Measurements from ENCODE around the gene VPS33A.
A peak's percentile ranks its signal among the peaks of the same experiment; 100 is the strongest.

Gene VPS33A

DNA sequence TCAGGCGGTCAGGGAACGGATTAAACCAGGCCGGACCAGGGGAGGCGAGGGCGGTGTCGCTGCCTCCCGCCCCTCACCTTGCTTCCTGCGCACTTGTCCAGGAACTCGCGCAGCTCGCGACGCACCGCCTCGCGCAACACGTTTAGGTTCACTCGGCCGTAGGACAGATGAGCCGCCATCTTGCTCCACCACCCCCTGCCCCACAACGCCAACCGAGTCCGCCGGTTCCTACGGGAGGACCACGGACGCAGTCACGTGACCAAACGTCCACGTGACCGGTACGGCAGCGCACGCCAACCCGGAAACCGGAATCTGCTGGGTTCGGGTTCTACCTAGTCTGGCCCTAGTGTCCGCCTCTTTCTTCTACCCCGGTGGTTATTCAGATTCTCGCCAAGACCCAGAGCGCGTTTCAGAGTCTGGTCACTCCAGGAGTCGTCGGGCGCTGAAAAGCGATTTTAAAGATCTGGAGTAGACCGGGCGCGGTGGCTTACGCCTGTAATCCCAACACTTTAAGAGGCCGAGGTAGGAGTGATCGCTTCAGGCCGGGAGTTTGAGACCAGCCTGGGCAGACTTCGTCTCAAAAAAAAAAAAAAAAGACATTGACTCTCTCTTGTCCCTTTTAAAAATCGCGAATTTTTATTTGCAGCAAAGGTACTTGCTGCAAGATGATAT lies at the start of gene VPS33A:
TSS of gene VPS33A (minus strand) at position 265 of the 672 bp plus-strand sequence. CDS start at position 179, 86 bp downstream.
- peak; percentile 95 for DNase-seq (ENCODE audit: low read depth)
- H3K4me3 ChIP-seq (ENCODE audit: low read length) = peak within 1 kb of the TSS; percentile 93
- TF ChIP-seq, protein P1, sequence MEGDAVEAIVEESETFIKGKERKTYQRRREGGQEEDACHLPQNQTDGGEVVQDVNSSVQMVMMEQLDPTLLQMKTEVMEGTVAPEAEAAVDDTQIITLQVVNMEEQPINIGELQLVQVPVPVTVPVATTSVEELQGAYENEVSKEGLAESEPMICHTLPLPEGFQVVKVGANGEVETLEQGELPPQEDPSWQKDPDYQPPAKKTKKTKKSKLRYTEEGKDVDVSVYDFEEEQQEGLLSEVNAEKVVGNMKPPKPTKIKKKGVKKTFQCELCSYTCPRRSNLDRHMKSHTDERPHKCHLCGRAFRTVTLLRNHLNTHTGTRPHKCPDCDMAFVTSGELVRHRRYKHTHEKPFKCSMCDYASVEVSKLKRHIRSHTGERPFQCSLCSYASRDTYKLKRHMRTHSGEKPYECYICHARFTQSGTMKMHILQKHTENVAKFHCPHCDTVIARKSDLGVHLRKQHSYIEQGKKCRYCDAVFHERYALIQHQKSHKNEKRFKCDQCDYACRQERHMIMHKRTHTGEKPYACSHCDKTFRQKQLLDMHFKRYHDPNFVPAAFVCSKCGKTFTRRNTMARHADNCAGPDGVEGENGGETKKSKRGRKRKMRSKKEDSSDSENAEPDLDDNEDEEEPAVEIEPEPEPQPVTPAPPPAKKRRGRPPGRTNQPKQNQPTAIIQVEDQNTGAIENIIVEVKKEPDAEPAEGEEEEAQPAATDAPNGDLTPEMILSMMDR (conservative IDR thresholded peaks at IDR 0.05; ENCODE audit: low read depth, low read length) = no peak

DNA sequence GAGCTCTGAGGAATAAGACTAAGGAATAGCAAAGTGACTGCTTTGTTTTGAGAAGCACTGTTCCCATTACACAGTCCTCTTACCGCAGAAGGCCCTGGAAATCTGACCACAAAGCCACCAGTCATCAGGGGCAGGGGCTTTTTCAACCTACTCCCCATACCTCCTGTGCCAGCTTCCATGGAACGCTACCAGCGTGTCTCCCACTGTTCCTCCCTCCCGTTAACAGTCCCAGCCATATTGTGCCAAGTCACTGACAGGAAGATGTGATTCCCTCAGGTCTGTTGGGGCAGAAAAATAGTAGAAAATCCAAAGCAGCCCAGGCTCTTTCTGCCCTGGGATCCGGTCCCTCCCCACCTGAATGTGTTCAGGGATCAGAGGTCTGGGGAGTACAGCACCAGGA lies 46.6 kb upstream of the VPS33A start:
- TF ChIP-seq, protein P1 (conservative IDR thresholded peaks at IDR 0.05; ENCODE audit: low read depth, low read length) = no peak
- no peak overlapping the region for H3K4me3 ChIP-seq (ENCODE audit: low read length)
- DNase-seq (ENCODE audit: low read depth) = no peak

DNA sequence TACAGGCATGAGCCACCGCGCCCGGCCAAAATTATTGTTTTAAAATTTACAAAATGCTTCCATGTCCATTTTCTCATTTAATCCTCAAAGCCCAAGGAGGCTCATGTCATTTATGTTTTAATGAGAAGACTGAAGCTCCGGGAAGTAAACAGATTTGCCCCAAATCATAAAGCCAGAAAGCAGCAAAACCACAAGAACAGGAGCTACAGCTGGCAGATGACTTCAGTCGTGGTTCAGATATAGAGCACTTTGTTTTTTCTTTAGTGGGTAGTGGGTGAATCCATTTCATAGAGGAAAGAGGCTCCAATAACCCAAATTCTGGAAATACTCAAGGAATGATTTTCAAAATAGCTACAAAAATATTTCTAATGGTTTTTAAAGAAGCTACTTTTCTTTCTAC lies 45.4 kb upstream of the VPS33A start:
- TF ChIP-seq, protein P1 (conservative IDR thresholded peaks at IDR 0.05; ENCODE audit: low read depth, low read length) = no peak

DNA sequence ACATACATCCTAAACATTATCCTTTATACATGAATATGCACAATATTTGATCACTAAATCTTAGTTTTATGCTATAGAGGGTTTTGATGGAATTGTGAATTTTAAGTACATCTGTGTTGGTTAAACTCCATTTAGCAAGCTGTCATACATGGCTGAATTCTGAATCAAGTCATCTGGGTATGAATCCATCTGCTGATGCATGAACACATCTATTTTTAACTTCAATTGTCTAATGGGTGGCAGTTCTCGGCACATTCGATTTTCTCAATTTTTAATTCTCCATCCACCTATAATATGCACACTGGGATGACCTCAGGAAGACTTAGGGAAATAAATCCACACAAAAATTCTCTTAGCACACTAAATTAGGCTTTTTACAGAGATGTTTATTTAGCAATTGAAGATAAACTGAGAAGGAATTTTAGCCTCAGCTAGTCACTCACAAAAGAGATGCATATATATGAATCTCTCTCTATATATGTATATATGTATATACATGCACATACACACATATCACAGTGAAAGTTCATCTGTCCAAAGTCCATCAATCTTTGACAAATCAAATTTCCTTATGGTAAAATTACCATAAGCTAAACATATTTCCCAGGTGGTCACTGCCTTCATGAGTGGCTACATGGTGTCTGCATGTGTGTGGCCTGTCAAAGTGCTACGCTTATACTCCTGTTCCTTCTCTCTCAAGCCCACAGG lies 44.5 kb upstream of the VPS33A start:
- TF ChIP-seq, protein P1 (conservative IDR thresholded peaks at IDR 0.05; ENCODE audit: low read depth, low read length) = no peak
- no peak for DNase-seq (ENCODE audit: low read depth)
- no peak overlapping the region for H3K4me3 ChIP-seq (ENCODE audit: low read length)

More for the DNA sequence above, 45.4 kb upstream of the VPS33A start:
- DNase-seq (ENCODE audit: low read depth) = no peak
- no peak overlapping the region for H3K4me3 ChIP-seq (ENCODE audit: low read length)

DNA sequence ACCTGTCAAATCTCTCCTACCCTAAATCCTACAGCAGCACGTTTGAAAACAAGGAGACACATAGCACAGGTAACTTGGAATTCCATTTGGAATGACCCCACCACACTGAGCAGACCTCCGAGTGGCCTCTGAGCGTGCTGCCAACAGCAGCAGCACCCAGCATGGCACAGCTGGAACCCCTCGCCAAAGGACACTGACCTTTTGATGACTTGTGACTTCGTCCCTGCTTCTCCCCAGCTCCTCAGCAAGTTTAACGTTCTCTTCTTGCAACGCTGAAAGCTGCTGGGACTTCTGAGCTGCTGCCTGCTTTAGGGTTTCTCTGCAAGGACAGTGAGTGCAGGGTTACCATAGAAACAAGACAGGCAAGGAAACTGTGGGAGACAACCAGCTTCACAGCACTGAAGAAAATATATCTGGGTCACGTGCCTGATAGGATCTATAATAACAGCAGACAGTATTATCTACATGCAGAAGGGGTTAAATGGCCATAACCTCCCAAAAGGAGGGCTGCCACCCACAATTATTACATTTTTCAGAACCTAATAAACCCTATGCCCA lies 43.3 kb upstream of the VPS33A start:
- TF ChIP-seq, protein P1 (conservative IDR thresholded peaks at IDR 0.05; ENCODE audit: low read depth, low read length) = no peak
- H3K4me3 ChIP-seq (ENCODE audit: low read length) = no peak overlapping the region
- DNase-seq (ENCODE audit: low read depth) = no peak

DNA sequence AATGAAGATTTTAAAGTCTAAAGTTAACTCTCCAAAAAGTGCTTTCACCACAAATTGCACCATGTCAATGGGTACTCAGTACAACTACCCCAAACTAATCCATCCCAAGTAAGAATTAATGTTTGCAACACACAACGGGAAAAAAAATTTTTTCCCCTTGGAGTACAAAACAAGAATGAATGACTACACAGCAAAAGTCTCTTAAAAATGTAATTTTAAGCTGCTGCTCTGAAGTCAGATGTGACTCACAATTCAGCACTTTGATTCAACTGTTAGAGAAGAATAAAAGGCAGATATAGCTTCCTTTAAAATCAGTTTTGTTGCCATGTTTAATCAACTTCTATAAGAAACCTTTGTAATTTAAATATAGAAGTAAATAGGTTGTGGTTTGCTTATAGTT lies 42.5 kb upstream of the VPS33A start:
- TF ChIP-seq, protein P1 (conservative IDR thresholded peaks at IDR 0.05; ENCODE audit: low read depth, low read length) = no peak
- H3K4me3 ChIP-seq (ENCODE audit: low read length) = no peak overlapping the region
- no peak for DNase-seq (ENCODE audit: low read depth)

Data from retinal pigment epithelial cell (primary cell).